ENCODE measurements around the gene C1orf226. TPM values are rescaled to one million over a fixed set of nuclear protein-coding genes. Genes with fewer than 3 reads are reported as not detected.

Gene C1orf226
- total and polyA plus RNA-seq, 9 of the 15 experiments (the other 6 are each of a cell fraction or from before 2014, with no cell fraction given) = 0.10 to 1.4 (median 0.47) TPM

- TF ChIP-seq ZNF449 (CRISPR knock-in tag; IDR thresholded peaks at IDR 0.05) = no peak
- no peak for TF ChIP-seq ZNF282 (CRISPR knock-in tag; IDR thresholded peaks at IDR 0.05)
- no peak for TF ChIP-seq POLR2B (IDR thresholded peaks at IDR 0.05; ENCODE audit: low read depth, partially characterized antibody)
- no peak for TF ChIP-seq MCM3 (IDR thresholded peaks at IDR 0.05)
- TF ChIP-seq HDAC6 (IDR thresholded peaks at IDR 0.05; ENCODE audit: low read depth, low read length) = no peak
- 0 out of 2 replicates have a peak, but pooled peaks have one; percentile 21 for TF ChIP-seq RBFOX2 (IDR thresholded peaks at IDR 0.05; ENCODE audit: low read depth, low read length)
- TF ChIP-seq ZNF407 (IDR thresholded peaks at IDR 0.05; ENCODE audit: low read depth) = no peak
- TF ChIP-seq ZBED1 (IDR thresholded peaks at IDR 0.05) = no peak
- TF ChIP-seq MAX (CRISPR knock-in tag; IDR thresholded peaks at IDR 0.05) = no peak
- TF ChIP-seq KDM4B (IDR thresholded peaks at IDR 0.05; ENCODE audit: borderline replicate concordance in 2 of 2, low read depth in 1 of 2) = no peak
- no peak for TF ChIP-seq MCM2 (IDR thresholded peaks at IDR 0.05; ENCODE audit: low read depth)
- TF ChIP-seq IFI16 (CRISPR knock-in tag; IDR thresholded peaks at IDR 0.05) = no peak
- no peak for TF ChIP-seq BRF2 (IDR thresholded peaks at IDR 0.05; ENCODE audit: borderline replicate concordance, insufficient read depth, insufficient read length)
- no peak for TF ChIP-seq HMGXB4 (CRISPR knock-in tag; IDR thresholded peaks at IDR 0.05)
- no peak for TF ChIP-seq ZNF354B (CRISPR knock-in tag; IDR thresholded peaks at IDR 0.05)
Observed at GRCh38 chr1:162391790-162392563, 10.4 kb downstream of the C1orf226 start (continued).
